ENCODE measurements around the gene PEX11G. TPM values are rescaled to one million over a fixed set of nuclear protein-coding genes. Genes with fewer than 3 reads are reported as not detected.

Gene PEX11G
- total and polyA plus RNA-seq, 9 of the 15 experiments (the other 6 are each of a cell fraction or from before 2014, with no cell fraction given) = 0.07 to 3.2 (median 0.70) TPM; not detected in 1

GRCh38 chr19:7535047-7535997 is 46.5 kb upstream of the PEX11G start, which contains the start of gene PNPLA6 (continued):
- TF ChIP-seq KDM1A (IDR thresholded peaks at IDR 0.05) (peak; percentile 88 to 96), NUFIP1 (IDR thresholded peaks at IDR 0.05; ENCODE audit: partially characterized antibody) (no peak), NCOA4 (IDR thresholded peaks at IDR 0.05; ENCODE audit: partially characterized antibody) (peak; percentile 96), NCOA2 (IDR thresholded peaks at IDR 0.05; ENCODE audit: partially characterized antibody in 2 of 2) (no peak), FUS (optimal IDR thresholded peaks at IDR 0.05; ENCODE audit: low read depth, low read length) (no peak), NBN (IDR thresholded peaks at IDR 0.05; ENCODE audit: low read depth) (no peak), ZNF655 (CRISPR knock-in tag; IDR thresholded peaks at IDR 0.05) (no peak), ZNF551 (CRISPR knock-in tag; IDR thresholded peaks at IDR 0.05) (no peak), USF1 (CRISPR knock-in tag; IDR thresholded peaks at IDR 0.05) (peak; percentile 55; the same call in 1 of the 2 replicates), GTF2F1 (IDR thresholded peaks at IDR 0.05; ENCODE audit: low read depth, low read length) (no peak), LEF1 (IDR thresholded peaks at IDR 0.05) (no peak), THRA (IDR thresholded peaks at IDR 0.05) (no peak), USF2 (CRISPR knock-in tag; IDR thresholded peaks at IDR 0.05) (no peak), L3MBTL2 (IDR thresholded peaks at IDR 0.05) (no peak), SAFB (IDR thresholded peaks at IDR 0.05; ENCODE audit: borderline replicate concordance, low read depth, low read length) (no peak), JUN (IDR thresholded peaks at IDR 0.05; ENCODE audit: borderline replicate concordance, low read depth, low read length) (peak; percentile 71), JUN (CRISPR knock-in tag; IDR thresholded peaks at IDR 0.05; ENCODE audit: borderline replicate concordance) (peak; percentile 92), HES1 (IDR thresholded peaks at IDR 0.05; ENCODE audit: low read depth) (no peak), NFYB (IDR thresholded peaks at IDR 0.05; ENCODE audit: extremely low read depth, insufficient read length) (no peak), MCM2 (IDR thresholded peaks at IDR 0.05; ENCODE audit: low read depth) (no peak), POLR2A (conservative IDR thresholded peaks at IDR 0.05) (no peak), SRF (CRISPR knock-in tag; IDR thresholded peaks at IDR 0.05) (peak in 1 of 2 experiments; percentile 48; a peak in 1 of 4 replicates), PTTG1 (tag; IDR thresholded peaks at IDR 0.05; ENCODE audit: low read depth) (no peak), RAD51 (IDR thresholded peaks at IDR 0.05; ENCODE audit: borderline replicate concordance, low read depth) (no peak), ZNF184 (CRISPR knock-in tag; IDR thresholded peaks at IDR 0.05) (no peak)

Data from K562 (cell line).